Umbilical cord (tissue), 2 donors: ENCODE data around the gene CD180. TPM values are rescaled to one million over a fixed set of nuclear protein-coding genes. Genes with fewer than 3 reads are reported as not detected.
"Not testable (repeated sequence)": the region's sequence is repeated elsewhere in the genome, so short reads cannot be mapped to it uniquely, and the experiment has no call there.

Experiments used
- DNase-seq: peaks from one replicate; pipeline ENCODE4 v3.0.0-alpha.2; 2015; ENCODE audit warnings: low spot score
- total RNA-seq: library from RNA; depleted of rRNA; stranded (reverse); fragments of >200 nt; gene quantifications from one replicate; pipeline ENCODE4 v1.2.3, GENCODE V29; 2014; ENCODE audit warnings: low replicate concordance; ENCODE audit not compliant: insufficient read depth

Gene CD180
- total RNA-seq, 1 donor from 2014 or later: 1.2 TPM

- DNase-seq: no peak
Measured at GRCh38 chr5:67188274-67189078, 8.1 kb downstream of the CD180 start.

- DNase-seq: no peak
Measured at GRCh38 chr5:67187006-67187715, 9.4 kb downstream of the CD180 start.

GRCh38 chr5:67183859-67184258 lies 12.7 kb downstream of the CD180 start:
- no peak for DNase-seq

GRCh38 chr5:67182301-67182790 lies 14.3 kb downstream of the CD180 start:
- peak; percentile 83 for DNase-seq

GRCh38 chr5:67181648-67182221 lies 14.9 kb downstream of the CD180 start:
- no peak for DNase-seq

GRCh38 chr5:67179697-67180361 lies 16.8 kb downstream of the CD180 start:
- no peak for DNase-seq

- DNase-seq: no peak
Measured at GRCh38 chr5:67178966-67179365, 17.6 kb downstream of the CD180 start.

GRCh38 chr5:67178085-67178484 lies 18.5 kb downstream of the CD180 start:
- DNase-seq: no peak

- no peak for DNase-seq
Measured at GRCh38 chr5:67176936-67177335, 19.7 kb downstream of the CD180 start.

- no peak for DNase-seq
Measured at GRCh38 chr5:67173959-67174358, 22.6 kb downstream of the CD180 start.

GRCh38 chr5:67173351-67173750 lies 23.2 kb downstream of the CD180 start:
- DNase-seq: not testable (repeated sequence)

GRCh38 chr5:67170767-67171166 lies 25.8 kb downstream of the CD180 start:
- no peak for DNase-seq

GRCh38 chr5:67168069-67168468 lies 28.5 kb downstream of the CD180 start:
- no peak for DNase-seq

- no peak for DNase-seq
Measured at GRCh38 chr5:67166460-67167285, 29.9 kb downstream of the CD180 start.

- DNase-seq: peak; percentile 88
Measured at GRCh38 chr5:67165526-67166459, 30.8 kb downstream of the CD180 start.

GRCh38 chr5:67164856-67165525 lies 31.6 kb downstream of the CD180 start:
- no peak for DNase-seq

- no peak for DNase-seq
Measured at GRCh38 chr5:67163863-67164595, 32.6 kb downstream of the CD180 start.

GRCh38 chr5:67163231-67163756 lies 33.3 kb downstream of the CD180 start:
- no peak for DNase-seq
